OCI-LY1 (cell line): ENCODE results near the gene UTS2R.

Source experiments
- H2AFZ ChIP-seq: fragments of 200-600 bp; sonication (generic), shearing (Covaris generic); 2 replicates; pipeline ENCODE4 v1.6.0; 2014; ENCODE audit warnings: antibody characterized with exemption, mild to moderate bottlenecking, low read length
- H3F3A ChIP-seq: fragments of 200-600 bp; sonication (generic), shearing (Covaris generic); 2 replicates; pipeline ENCODE4 v1.6.0; 2014; ENCODE audit warnings: mild to moderate bottlenecking, antibody characterized with exemption, low read length, moderate library complexity; ENCODE audit not compliant: insufficient read depth
- H3K27ac ChIP-seq: fragments of 200-600 bp; sonication (generic); 2 replicates; pipeline ENCODE4 v1.5.1; 2014; ENCODE audit warnings: low read length, mixed run types, mild to moderate bottlenecking, low read depth; ENCODE audit not compliant: poor library complexity, severe bottlenecking
- H3K27me3 ChIP-seq: fragments of 200-600 bp; sonication (generic); 2 replicates; pipeline ENCODE4 v1.6.0; 2014; ENCODE audit warnings: antibody characterized with exemption, mild to moderate bottlenecking, low read length, moderate library complexity; ENCODE audit not compliant: insufficient read depth
- H3K36me3 ChIP-seq: fragments of 200-600 bp; sonication (generic); 2 replicates; pipeline ENCODE4 v1.6.1; 2014; ENCODE audit warnings: mild to moderate bottlenecking, antibody characterized with exemption, low read length, moderate library complexity, mixed read lengths; ENCODE audit not compliant: insufficient read depth
- H3K4me1 ChIP-seq: fragments of 200-600 bp; sonication (generic); 2 replicates; pipeline ENCODE4 v1.5.1; 2014; ENCODE audit warnings: mild to moderate bottlenecking, low read length, moderate library complexity; ENCODE audit not compliant: insufficient read depth, severe bottlenecking
- H3K4me2 ChIP-seq: fragments of 200-600 bp; sonication (generic), shearing (Covaris generic); 2 replicates; pipeline ENCODE4 v1.6.1; 2014; ENCODE audit warnings: low read length
- H3K4me3 ChIP-seq: fragments of 200-600 bp; sonication (generic); 2 replicates; pipeline ENCODE4 v1.5.1; 2014; ENCODE audit warnings: low read length, low read depth, mild to moderate bottlenecking, mixed read lengths; ENCODE audit not compliant: poor library complexity, severe bottlenecking
- H3K79me2 ChIP-seq: fragments of 200-600 bp; shearing (Covaris generic); 2 replicates; pipeline ENCODE4 v1.6.1; 2016; ENCODE audit warnings: mixed run types, low read length, mixed read lengths; ENCODE audit not compliant: insufficient read depth
- H3K9ac ChIP-seq: fragments of 200-600 bp; sonication (generic), shearing (Covaris generic); 2 replicates; pipeline ENCODE4 v1.6.1; 2014; ENCODE audit warnings: mild to moderate bottlenecking, low read length, mixed read lengths
- H3K9me2 ChIP-seq: fragments of 200-600 bp; sonication (generic), shearing (Covaris generic); 2 replicates; pipeline ENCODE4 v1.6.1; 2014; ENCODE audit warnings: low read depth, mild to moderate bottlenecking, low read length, mixed read lengths
- H3K9me3 ChIP-seq: fragments of 200-600 bp; shearing (Covaris generic); 2 replicates; pipeline ENCODE4 v1.6.1; 2014; ENCODE audit warnings: low read length, mixed read lengths
- H4K20me1 ChIP-seq: fragments of 200-600 bp; sonication (generic), shearing (Covaris generic); 2 replicates; pipeline ENCODE4 v1.6.0; 2016; ENCODE audit warnings: mild to moderate bottlenecking, low read length; ENCODE audit not compliant: insufficient read depth
- CTCF ChIP-seq: fragments of 200-600 bp; sonication (generic), shearing (Covaris generic); IDR thresholded peaks from 2 replicates; pipeline ENCODE4 v1.5.1; 2017; ENCODE audit warnings: mild to moderate bottlenecking, antibody characterized with exemption, low read length, moderate library complexity, mixed read lengths
- EZH2 ChIP-seq: fragments of 200-600 bp; sonication (generic), shearing (Covaris generic); IDR thresholded peaks from 2 replicates; pipeline ENCODE4 v1.8.0; 2017; ENCODE audit warnings: borderline replicate concordance, mixed run types, mild to moderate bottlenecking, antibody characterized with exemption, low read length, moderate library complexity, mixed read lengths

The UTS2R gene

GRCh38 chr17:82392941-82393340, 21.4 kb downstream of the UTS2R start:
- Histone ChIP-seq H4K20me1 (no peaks in the 10 kb centered on the region), H3K27me3 (peaks cover under 1% of the 10 kb centered on the region; the same call in 1 of the 2 replicates), H3K4me3 (no peak overlapping the region), H3K4me2 (no peak overlapping the region), H3K4me1 (no peaks in the 10 kb centered on the region), H2AFZ (no peak overlapping the region), H3K9me3 (no peaks in the 10 kb centered on the region), H3K36me3 (peaks cover 7% of the 10 kb centered on the region; the same call in 1 of the 2 replicates), H3K79me2 (no peaks in the 10 kb centered on the region), H3K9me2 (no peaks in the 10 kb centered on the region), H3K27ac (no peak overlapping the region), H3F3A (no peaks in the 10 kb centered on the region), H3K9ac (no peak overlapping the region)
- TF ChIP-seq CTCF (no peak), EZH2 (no peak)

GRCh38 chr17:82394278-82394677, 22.7 kb downstream of the UTS2R start:
- no peak overlapping the region for H3K4me2 ChIP-seq
- H3K79me2 ChIP-seq = no peaks in the 10 kb centered on the region
- peaks cover 7% of the 10 kb centered on the region; the same call in 1 of the 2 replicates for H3K36me3 ChIP-seq
- H3K9ac ChIP-seq = no peak overlapping the region
- H3K9me2 ChIP-seq = no peaks in the 10 kb centered on the region
- H2AFZ ChIP-seq = no peak overlapping the region
- no peaks in the 10 kb centered on the region for H3K4me1 ChIP-seq
- no peak overlapping the region for H3K27ac ChIP-seq
- no peaks in the 10 kb centered on the region for H3K9me3 ChIP-seq
- no peak overlapping the region for H3K4me3 ChIP-seq
- TF ChIP-seq CTCF (no peak), EZH2 (no peak)
- no peaks in the 10 kb centered on the region for H4K20me1 ChIP-seq
- H3K27me3 ChIP-seq = no peaks in the 10 kb centered on the region
- no peaks in the 10 kb centered on the region for H3F3A ChIP-seq

- peaks cover 10% of the 10 kb centered on the region; the same call in 1 of the 2 replicates for H3K36me3 ChIP-seq
- no peak overlapping the region for H3K4me2 ChIP-seq
- no peaks in the 10 kb centered on the region for H3K79me2 ChIP-seq
- no peaks in the 10 kb centered on the region for H3K27me3 ChIP-seq
- H3K27ac ChIP-seq = no peak overlapping the region
- no peak overlapping the region for H3K9ac ChIP-seq
- no peaks in the 10 kb centered on the region for H3K9me2 ChIP-seq
- no peaks in the 10 kb centered on the region for H3K9me3 ChIP-seq
- H4K20me1 ChIP-seq = no peaks in the 10 kb centered on the region
- TF ChIP-seq EZH2 = no peak
- no peaks in the 10 kb centered on the region for H3F3A ChIP-seq
- peaks cover 9% of the 10 kb centered on the region for H3K4me1 ChIP-seq
- H3K4me3 ChIP-seq = no peak overlapping the region
- H2AFZ ChIP-seq = no peak overlapping the region
Measured at GRCh38 chr17:82396601-82397435, 25.3 kb downstream of the UTS2R start.
